Smooth muscle cell of the brain vasculature (primary cell): Measurements from ENCODE around the gene RRP1B.
"Not testable (repeated sequence)": the region's sequence is repeated elsewhere in the genome, so short reads cannot be mapped to it uniquely, and the experiment has no call there.

Experiments
- DNase-seq: peaks from one replicate; pipeline ENCODE4 v3.0.0-alpha.2; 2012; ENCODE audit warnings: low read depth, low spot score

Gene RRP1B

GRCh38 chr21:43697758-43698643 is 38.6 kb downstream of the RRP1B start:
- no peak for DNase-seq

GRCh38 chr21:43699492-43699777 is 40.1 kb downstream of the RRP1B start:
- not testable (repeated sequence) for DNase-seq

- no peak for DNase-seq
Measured at GRCh38 chr21:43699933-43700599, 40.7 kb downstream of the RRP1B start.

- no peak for DNase-seq
Measured at GRCh38 chr21:43701936-43702784, 42.8 kb downstream of the RRP1B start.

GRCh38 chr21:43702785-43703034 is 43.4 kb downstream of the RRP1B start:
- no peak for DNase-seq

GRCh38 chr21:43703035-43703880 is 43.9 kb downstream of the RRP1B start:
- DNase-seq, result no peak

GRCh38 chr21:43707462-43707861 is 48.1 kb downstream of the RRP1B start:
- DNase-seq, result no peak

GRCh38 chr21:43708745-43709381 is 49.5 kb downstream of the RRP1B start:
- DNase-seq, result no peak

- DNase-seq, result no peak
Measured at GRCh38 chr21:43712268-43712942, 53.0 kb downstream of the RRP1B start.

- not testable (repeated sequence) for DNase-seq
Measured at GRCh38 chr21:43713123-43713522, 53.8 kb downstream of the RRP1B start.

GRCh38 chr21:43716376-43717165 is 57.2 kb downstream of the RRP1B start:
- DNase-seq, result no peak

- no peak for DNase-seq
Measured at GRCh38 chr21:43717166-43717853, 58.0 kb downstream of the RRP1B start.

- no peak for DNase-seq
Measured at GRCh38 chr21:43717967-43718871, 58.9 kb downstream of the RRP1B start.

GRCh38 chr21:43718872-43719747 is 59.8 kb downstream of the RRP1B start, which contains the start of gene PDXK:
Gene PDXK, plus strand, starts transcription at chr21:43719129. Its CDS starts 166 bp downstream, at chr21:43719295.
- no peak for DNase-seq

GRCh38 chr21:43719748-43720538 is 60.6 kb downstream of the RRP1B start:
- no peak for DNase-seq

GRCh38 chr21:43720539-43721166 is 61.3 kb downstream of the RRP1B start:
- no peak for DNase-seq
